Upper lobe of left lung (tissue), 6 donors: Measurements from ENCODE around the gene SLC16A4. TPM values are rescaled to one million over a fixed set of nuclear protein-coding genes. Genes with fewer than 3 reads are reported as not detected.
A peak's percentile ranks its signal among the peaks of the same experiment; 100 is the strongest.

Experiments used
- ATAC-seq, 2 donors: fragments of 200-7000 bp; cut with Tn5 transposase; one replicate each; pipeline ENCODE4 v1.9.1; 2022; ENCODE audit warnings: mild to moderate bottlenecking in 2 of 2, moderate library complexity in 2 of 2; ENCODE audit not compliant: low FRiP score in 2 of 2
- DNase-seq, 2 donors: peaks; one replicate each; pipeline ENCODE4 v3.0.0-alpha.2; 2019 to 2020
- H3K27ac ChIP-seq, 4 donors: fragments of 200-600 bp; sonication (generic); one replicate each; pipeline ENCODE4 v1.5.1; 2016 to 2019
- H3K27me3 ChIP-seq, 4 donors: fragments of 200-600 bp; sonication (generic); one replicate each; pipeline ENCODE4 v1.5.1; 2017 to 2019
- H3K36me3 ChIP-seq, 4 donors: fragments of 200-600 bp; sonication (generic); one replicate each; pipeline ENCODE4 v1.5.1; 2016 to 2019
- H3K4me1 ChIP-seq, 4 donors: fragments of 200-600 bp; sonication (generic); one replicate each; pipeline ENCODE4 v1.5.1; 2018 to 2019
- H3K4me3 ChIP-seq, 4 donors: fragments of 200-600 bp; sonication (generic); one replicate each; pipeline ENCODE4 v1.5.1; 2017 to 2019; ENCODE audit warnings: mild to moderate bottlenecking in 2 of 4, moderate library complexity in 1 of 4
- H3K9me3 ChIP-seq, 4 donors: fragments of 200-600 bp; sonication (generic); one replicate each; pipeline ENCODE4 v1.5.1; 2018 to 2019
- EP300 ChIP-seq, 4 donors: sonication (generic); formaldehyde crosslinking; IDR thresholded peaks; one replicate each; pipeline ENCODE4 v1.5.1; 2017; ENCODE audit warnings: antibody characterized with exemption in 4 of 4, control low read depth in 2 of 4
- POLR2A ChIP-seq, 4 donors: fragments of 450-650 bp; IDR thresholded peaks; one replicate each; pipeline ENCODE4 v1.5.1; 2016 to 2017; ENCODE audit warnings: antibody characterized with exemption in 4 of 4, mild to moderate bottlenecking in 2 of 4
- POLR2AphosphoS5 ChIP-seq, 2 donors: sonication (generic); formaldehyde crosslinking; IDR thresholded peaks; one replicate each; pipeline ENCODE4 v1.5.1; 2017; ENCODE audit warnings: antibody characterized with exemption in 2 of 2
- WGBS, 2 donors: methylation state at CpG; one replicate each; pipeline ENCODE4 v1.1.5; 2017 to 2018; 5-methylcytosine and 5-hydroxymethylcytosine counted together
- total RNA-seq, 6 donors: library from RNA; depleted of rRNA in 4 of 6; stranded (reverse); fragments of >200 nt in 4 of 6; gene quantifications; one replicate each; pipeline versions ENCODE4 v1.1.0 to v1.2.1, GENCODE V29; 2016 to 2021
- TF ChIP-seq, protein P1 (sequence below), 6 experiments: fragments of 450-650 bp in 4 of 6; fragments of 200-600 bp in 2 of 6; sonication (generic) in 2 of 6; IDR thresholded peaks; one replicate each; pipeline ENCODE4 v1.5.1; 2016 to 2019; ENCODE audit warnings: antibody characterized with exemption in 6 of 6
- donor health status: DM: no; HTN: no; CAD: no; lungs with moderate emphysema.
- donor health status: DM: no; HTN: yes; CAD: no; lungs with severe emphysema.

The SLC16A4 gene
- total RNA-seq, 6 donors from 2014 or later, result 7.8 to 23.0 (median 15.4) TPM

DNA sequence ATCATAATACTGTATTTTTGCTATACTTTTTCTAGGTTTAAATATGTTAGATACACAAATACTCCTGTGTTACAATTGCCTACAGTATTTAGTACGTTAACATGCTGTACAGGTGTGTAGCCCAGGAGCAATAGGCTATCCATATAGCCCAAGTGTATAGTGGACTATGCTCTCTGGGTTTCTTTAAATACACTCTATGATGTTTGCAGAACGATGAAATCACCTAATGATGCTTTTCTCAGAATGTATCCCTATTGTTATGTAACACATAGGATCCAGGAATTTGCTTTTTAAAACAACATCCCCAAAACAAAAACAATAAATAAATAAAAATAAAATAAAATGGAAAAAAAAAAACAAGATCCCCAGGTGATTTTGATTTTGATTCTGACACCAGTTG lies 69.8 kb downstream of the SLC16A4 start:
- TF ChIP-seq POLR2A (IDR thresholded peaks at IDR 0.05), result no peak
- TF ChIP-seq EP300 (IDR thresholded peaks at IDR 0.05), result no peak
- TF ChIP-seq, protein P1, sequence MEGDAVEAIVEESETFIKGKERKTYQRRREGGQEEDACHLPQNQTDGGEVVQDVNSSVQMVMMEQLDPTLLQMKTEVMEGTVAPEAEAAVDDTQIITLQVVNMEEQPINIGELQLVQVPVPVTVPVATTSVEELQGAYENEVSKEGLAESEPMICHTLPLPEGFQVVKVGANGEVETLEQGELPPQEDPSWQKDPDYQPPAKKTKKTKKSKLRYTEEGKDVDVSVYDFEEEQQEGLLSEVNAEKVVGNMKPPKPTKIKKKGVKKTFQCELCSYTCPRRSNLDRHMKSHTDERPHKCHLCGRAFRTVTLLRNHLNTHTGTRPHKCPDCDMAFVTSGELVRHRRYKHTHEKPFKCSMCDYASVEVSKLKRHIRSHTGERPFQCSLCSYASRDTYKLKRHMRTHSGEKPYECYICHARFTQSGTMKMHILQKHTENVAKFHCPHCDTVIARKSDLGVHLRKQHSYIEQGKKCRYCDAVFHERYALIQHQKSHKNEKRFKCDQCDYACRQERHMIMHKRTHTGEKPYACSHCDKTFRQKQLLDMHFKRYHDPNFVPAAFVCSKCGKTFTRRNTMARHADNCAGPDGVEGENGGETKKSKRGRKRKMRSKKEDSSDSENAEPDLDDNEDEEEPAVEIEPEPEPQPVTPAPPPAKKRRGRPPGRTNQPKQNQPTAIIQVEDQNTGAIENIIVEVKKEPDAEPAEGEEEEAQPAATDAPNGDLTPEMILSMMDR (IDR thresholded peaks at IDR 0.05), result no peak
- TF ChIP-seq POLR2AphosphoS5 (IDR thresholded peaks at IDR 0.05), result no peak
- DNase-seq (no peak), ATAC-seq (no peak)
- no peaks in the 10 kb centered on the region for H3K36me3 ChIP-seq
- H3K4me3 ChIP-seq, result no peak overlapping the region
- H3K4me1 ChIP-seq, result no peaks in the 10 kb centered on the region
- no peak overlapping the region for H3K27ac ChIP-seq
- peaks cover 0 to 7% (median 2%) of the 10 kb centered on the region in 4 donors for H3K9me3 ChIP-seq
- no peaks in the 10 kb centered on the region for H3K27me3 ChIP-seq
- 77 to 93% methylated on average over 2 of the region's 2 CpGs for WGBS, 2 donors

DNA sequence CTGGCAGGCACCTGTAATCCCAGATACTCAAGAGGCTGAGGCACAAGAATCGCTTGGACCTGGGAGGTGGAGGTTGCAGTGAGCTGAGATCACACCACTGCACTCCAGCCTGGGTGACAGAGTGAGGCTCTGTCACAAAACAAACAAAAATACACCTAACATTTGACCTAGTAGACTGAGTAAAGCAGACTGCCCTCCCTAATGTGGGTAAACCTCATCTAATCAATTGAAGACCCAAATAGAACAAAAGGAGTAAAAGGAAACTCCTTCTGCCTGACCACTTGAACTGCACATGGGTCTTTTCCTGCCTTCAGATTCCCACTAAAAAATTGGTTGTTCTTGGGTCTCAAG lies 70.7 kb downstream of the SLC16A4 start:
- no peaks in the 10 kb centered on the region for H3K4me1 ChIP-seq
- H3K9me3 ChIP-seq, result peaks cover 0 to 7% (median 2%) of the 10 kb centered on the region in 4 donors
- WGBS, 2 donors, result 80 to 83% methylated on average over 1 of the region's 1 CpG
- no peak for ATAC-seq
- no peak overlapping the region for H3K27ac ChIP-seq
- TF ChIP-seq, protein P1 (IDR thresholded peaks at IDR 0.05), result no peak
- no peak for TF ChIP-seq POLR2AphosphoS5 (IDR thresholded peaks at IDR 0.05)
- TF ChIP-seq EP300 (IDR thresholded peaks at IDR 0.05), result no peak
- no peak for TF ChIP-seq POLR2A (IDR thresholded peaks at IDR 0.05)
- H3K27me3 ChIP-seq, result no peaks in the 10 kb centered on the region
- H3K4me3 ChIP-seq, result no peak overlapping the region
- no peak for DNase-seq
- no peaks in the 10 kb centered on the region for H3K36me3 ChIP-seq

DNA sequence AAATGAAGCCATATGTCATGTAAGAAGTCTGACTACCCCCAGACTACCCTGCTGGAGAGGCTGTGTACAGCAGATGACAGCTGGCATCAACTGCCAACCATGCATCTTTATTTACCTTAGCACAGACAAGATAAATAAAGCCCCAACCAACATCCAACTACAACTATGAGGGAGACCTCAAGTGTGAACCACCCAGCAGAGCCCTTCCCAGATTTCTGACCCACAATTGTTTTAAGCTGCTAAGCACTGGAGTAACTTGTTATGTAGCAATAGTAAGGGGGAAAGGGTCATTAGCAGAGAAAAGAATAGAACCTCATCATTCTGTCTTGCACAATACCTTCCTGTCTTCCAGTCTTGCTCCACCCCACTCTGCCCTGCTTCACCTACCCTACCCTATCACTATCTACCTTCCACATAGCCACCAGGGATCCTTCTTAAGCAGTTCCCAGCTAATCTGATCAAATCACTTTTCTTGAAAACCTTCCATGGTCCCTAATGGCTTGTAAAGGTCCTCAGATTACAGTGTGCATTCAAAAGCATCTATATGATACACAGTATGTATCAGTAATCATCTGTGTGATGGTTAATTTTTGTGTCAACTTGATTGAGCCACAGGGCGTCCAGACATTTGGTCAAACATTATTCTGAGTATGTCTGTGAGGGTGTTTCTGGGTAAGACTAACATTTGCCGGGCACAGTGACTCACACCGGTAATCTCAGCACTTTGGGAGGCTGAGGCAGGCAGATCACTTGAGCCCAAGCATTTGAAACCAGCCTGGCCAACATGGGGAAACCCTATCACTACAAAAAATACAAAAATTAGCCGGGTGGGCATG lies 71.3 kb downstream of the SLC16A4 start:
- Histone ChIP-seq H3K27ac (peak overlapping the region in 1 of 4 donors; percentile 48), H3K27me3 (no peaks in the 10 kb centered on the region), H3K4me3 (no peak overlapping the region), H3K36me3 (no peaks in the 10 kb centered on the region), H3K4me1 (no peaks in the 10 kb centered on the region), H3K9me3 (peaks cover 0 to 7% (median 2%) of the 10 kb centered on the region in 4 donors)
- TF ChIP-seq EP300 (IDR thresholded peaks at IDR 0.05) (no peak), POLR2AphosphoS5 (IDR thresholded peaks at IDR 0.05) (no peak), POLR2A (IDR thresholded peaks at IDR 0.05) (no peak)
- TF ChIP-seq, protein P1 (IDR thresholded peaks at IDR 0.05), result no peak
- ATAC-seq (no peak), DNase-seq (no peak)
- WGBS, 2 donors, result 81% methylated on average over 4 of the region's 4 CpGs

DNA sequence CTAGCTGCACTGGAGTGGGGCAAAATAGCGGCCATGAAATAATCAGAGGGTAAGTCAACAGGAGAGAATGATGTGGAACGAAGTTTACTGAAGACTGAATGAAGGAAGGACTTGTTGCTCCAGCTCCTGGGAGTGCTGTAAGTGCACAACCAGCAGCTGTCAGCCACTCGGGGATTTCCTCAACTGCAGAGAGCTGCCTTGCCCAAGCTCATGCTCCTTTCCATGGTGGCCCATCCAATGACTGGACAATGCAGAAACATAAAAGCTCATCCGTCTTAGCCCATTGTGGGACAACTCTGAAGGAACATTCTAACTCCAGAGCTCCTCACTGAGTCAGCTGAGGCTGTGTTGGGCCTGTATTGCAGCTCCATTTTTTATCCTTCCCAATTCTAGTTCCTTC lies 72.8 kb downstream of the SLC16A4 start:
- Histone ChIP-seq H3K27ac (no peak overlapping the region), H3K4me3 (no peak overlapping the region), H3K9me3 (peaks cover 0 to 7% (median 2%) of the 10 kb centered on the region in 4 donors), H3K4me1 (no peaks in the 10 kb centered on the region), H3K36me3 (no peaks in the 10 kb centered on the region), H3K27me3 (no peaks in the 10 kb centered on the region)
- no peak for DNase-seq
- WGBS, 2 donors, result 84 to 85% methylated on average over 4 of the region's 4 CpGs
- ATAC-seq, result no peak
- TF ChIP-seq EP300 (IDR thresholded peaks at IDR 0.05) (no peak), POLR2A (IDR thresholded peaks at IDR 0.05) (no peak), POLR2AphosphoS5 (IDR thresholded peaks at IDR 0.05) (no peak)
- TF ChIP-seq, protein P1 (IDR thresholded peaks at IDR 0.05), result no peak

DNA sequence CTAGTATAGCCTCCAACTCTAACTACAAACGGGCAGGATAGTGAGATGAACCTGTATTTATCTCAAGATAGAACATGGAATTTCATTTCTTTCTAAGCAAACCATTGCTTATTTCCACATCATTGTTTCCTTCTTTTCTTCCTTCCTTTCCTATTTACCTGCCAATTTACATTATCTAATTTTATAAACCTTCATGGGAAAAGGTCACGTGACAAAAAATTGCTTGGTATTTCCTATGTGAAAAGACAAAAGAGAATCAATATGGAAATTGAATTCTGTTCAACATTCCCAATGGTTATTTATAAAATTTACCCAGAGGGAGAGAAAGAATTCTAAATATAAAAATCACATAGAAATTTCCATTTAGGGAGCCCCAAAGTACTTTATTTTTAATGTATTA lies 74.1 kb downstream of the SLC16A4 start:
- WGBS, 2 donors, result 66 to 69% methylated on average over 2 of the region's 2 CpGs

More for the DNA sequence above, 74.1 kb downstream of the SLC16A4 start:
- no peak for ATAC-seq
- H3K9me3 ChIP-seq, result peaks cover 0 to 7% (median 2%) of the 10 kb centered on the region in 4 donors
- peaks cover 5 to 9% (median 7%) of the 10 kb centered on the region in 4 donors for H3K4me1 ChIP-seq
- no peaks in the 10 kb centered on the region for H3K27me3 ChIP-seq
- no peaks in the 10 kb centered on the region for H3K36me3 ChIP-seq
- no peak for DNase-seq
- TF ChIP-seq EP300 (IDR thresholded peaks at IDR 0.05), result no peak
- TF ChIP-seq, protein P1 (IDR thresholded peaks at IDR 0.05), result no peak
- TF ChIP-seq POLR2AphosphoS5 (IDR thresholded peaks at IDR 0.05), result no peak
- no peak for TF ChIP-seq POLR2A (IDR thresholded peaks at IDR 0.05)
- no peak overlapping the region for H3K27ac ChIP-seq
- H3K4me3 ChIP-seq, result no peak overlapping the region
